Measurements from ENCODE around the gene CCR3.

GRCh38 chr3:46214751-46215352 is 27.4 kb upstream of the CCR3 start:
- TF ChIP-seq CTCF (IDR thresholded peaks at IDR 0.05; ENCODE audit: low read depth, low read length) (peak; percentile 71), POLR2A (IDR thresholded peaks at IDR 0.05; ENCODE audit: extremely low read depth, insufficient read length) (no peak)
